HCT116 (cell line): ENCODE results near the gene TEDDM1. TPM values are rescaled to one million over a fixed set of nuclear protein-coding genes. Genes with fewer than 3 reads are reported as not detected.

ENCODE experiments used
- ATAC-seq: fragments of 200-7000 bp; cut with Tn5 transposase; 2 replicates; pipeline ENCODE4 v1.9.1; 2020; ENCODE audit warnings: mild to moderate bottlenecking, moderate library complexity
- BruUV-seq: library from RNA; stranded (reverse); fragments of 400-500 nt; replicated peaks from 2 replicates; lab custom pipeline; 2021; lab: Mats Ljungman, UMichigan
- CTCF ChIA-PET: fragments of 300-600 bp; sonication (Branson Sonifier 250); formaldehyde crosslinking; loops from one replicate; lab custom pipeline; 2021; ENCODE audit warnings: antibody characterized with exemption; lab: Charles Lee
- POLR2A ChIA-PET: fragments of 300-600, 350-600 bp; sonication (Branson Sonifier 250); formaldehyde crosslinking; loops from one replicate; lab custom pipeline; 2021; ENCODE audit warnings: antibody characterized with exemption; lab: Charles Lee
- RAD21 ChIA-PET, 2 experiments: fragments of 300-600 bp; sonication (Branson Sonifier 250); formaldehyde crosslinking; loops; one replicate each; lab custom pipeline; 2023; ENCODE audit warnings: low total read pairs in 2 of 2; ENCODE audit not compliant: uncharacterized antibody in 2 of 2, unreplicated experiment in 2 of 2, low non-redundant PET in 1 of 2; lab: Charles Lee
- DNase-seq: peaks from one replicate; pipeline ENCODE4 v3.0.0-alpha.2; 2010; ENCODE audit warnings: low read depth, low spot score
- H2AFZ ChIP-seq: fragments of 200-600 bp; shearing (Covaris generic), sonication (generic); 2 replicates; pipeline ENCODE4 v1.6.1; 2017; ENCODE audit warnings: low read depth, mixed run types, mixed read lengths, antibody characterized with exemption, low read length; ENCODE audit not compliant: poor library complexity, severe bottlenecking
- H3K27ac ChIP-seq: 2 replicates; pipeline ENCODE4 v1.5.1; 2012; ENCODE audit warnings: low read depth, low read length
- H3K27me3 ChIP-seq: fragments of 200-600 bp; sonication (generic); 2 replicates; pipeline ENCODE4 v1.6.1; 2016; ENCODE audit warnings: mixed run types, low read length, mixed read lengths; ENCODE audit not compliant: insufficient read depth
- H3K36me3 ChIP-seq, 2 experiments: fragments of 200-500 bp in 1 of 2; fragments of 200-600 bp in 1 of 2; sonication (Bioruptor generic) in 1 of 2; sonication (generic) in 1 of 2; 2 replicates each; pipeline versions ENCODE4 v1.5.1 to v1.6.1; 2014 to 2016; ENCODE audit warnings: low read length in 2 of 2, inconsistent platforms in 1 of 2, mixed read lengths in 1 of 2, mixed run types in 1 of 2; ENCODE audit not compliant: insufficient read depth in 2 of 2, control insufficient read depth in 1 of 2
- H3K4me1 ChIP-seq, 2 experiments: fragments of 200-600 bp in 1 of 2; sonication (generic) in 1 of 2; 2 replicates each; pipeline versions ENCODE4 v1.5.1 to v1.6.1; 2012 to 2017; ENCODE audit warnings: low read length in 2 of 2, inconsistent platforms in 1 of 2, mild to moderate bottlenecking in 1 of 2, mixed read lengths in 1 of 2, mixed run types in 1 of 2, moderate library complexity in 1 of 2; ENCODE audit not compliant: insufficient read depth in 2 of 2, control insufficient read depth in 1 of 2
- H3K4me2 ChIP-seq: fragments of 200-600 bp; sonication (generic); 2 replicates; pipeline ENCODE4 v1.6.1; 2017; ENCODE audit warnings: mixed run types, low read length, mixed read lengths
- H3K4me3 ChIP-seq, 2 experiments: fragments of 200-600 bp in 1 of 2; sonication (generic) in 1 of 2; replicated peaks in 1 of 2; 2 replicates each; pipeline ENCODE4 v1.5.1; 2011 to 2016; ENCODE audit warnings: low read length in 2 of 2, control low read depth in 1 of 2, low read depth in 1 of 2, mild to moderate bottlenecking in 1 of 2, mixed read lengths in 1 of 2, mixed run types in 1 of 2
- H3K79me2 ChIP-seq: fragments of 200-600 bp; sonication (generic); 2 replicates; pipeline ENCODE4 v1.6.1; 2017; ENCODE audit warnings: mild to moderate bottlenecking, mixed run types, low read length, moderate library complexity, mixed read lengths; ENCODE audit not compliant: insufficient read depth
- H3K9ac ChIP-seq: fragments of 200-600 bp; sonication (generic); 2 replicates; pipeline ENCODE4 v1.6.1; 2016; ENCODE audit warnings: low read length, mixed read lengths
- H3K9me2 ChIP-seq: fragments of 200-600 bp; sonication (generic), shearing (Covaris generic); 2 replicates; pipeline ENCODE4 v1.6.1; 2017; ENCODE audit warnings: mixed run types, mild to moderate bottlenecking, moderate library complexity; ENCODE audit not compliant: insufficient read depth
- H3K9me3 ChIP-seq, 2 experiments: fragments of 200-500 bp in 1 of 2; fragments of 200-600 bp in 1 of 2; sonication (Bioruptor generic) in 1 of 2; sonication (generic) in 1 of 2; 2 replicates each; pipeline ENCODE4 v1.6.1; 2014 to 2017; ENCODE audit warnings: low read length in 2 of 2, mixed read lengths in 2 of 2, inconsistent platforms in 1 of 2, low read depth in 1 of 2, mild to moderate bottlenecking in 1 of 2, mixed run types in 1 of 2, moderate library complexity in 1 of 2; ENCODE audit not compliant: control insufficient read depth in 1 of 2, insufficient read depth in 1 of 2
- H4K20me1 ChIP-seq: fragments of 200-600 bp; sonication (generic), shearing (Covaris generic); 2 replicates; pipeline ENCODE4 v1.6.1; 2017; ENCODE audit warnings: mixed run types, mild to moderate bottlenecking, moderate library complexity; ENCODE audit not compliant: insufficient read depth
- CEBPB ChIP-seq: IDR thresholded peaks from 2 replicates; pipeline ENCODE4 v1.6.1; 2012; ENCODE audit warnings: low read depth
- CTCF ChIP-seq, 3 experiments: fragments of 200-600 bp in 1 of 3; sonication (generic) in 1 of 3; IDR thresholded peaks in 2 of 3; conservative IDR thresholded peaks in 1 of 3; 2 replicates each; pipeline ENCODE4 v1.5.1; 2012 to 2017; ENCODE audit warnings: low read depth in 2 of 3, low read length in 2 of 3, antibody characterized with exemption in 1 of 3, borderline replicate concordance in 1 of 3, control low read depth in 1 of 3, mild to moderate bottlenecking in 1 of 3, mixed read lengths in 1 of 3, mixed run types in 1 of 3, moderate library complexity in 1 of 3; ENCODE audit not compliant: insufficient read depth in 1 of 3
- EGR1 ChIP-seq: IDR thresholded peaks from 2 replicates; pipeline ENCODE4 v1.6.1; 2012; ENCODE audit warnings: low read depth
- ELF1 ChIP-seq: IDR thresholded peaks from 2 replicates; pipeline ENCODE4 v1.6.1; 2012; ENCODE audit warnings: low read depth, borderline replicate concordance
- EZH2 ChIP-seq: fragments of 200-600 bp; sonication (generic); IDR thresholded peaks from 2 replicates; pipeline ENCODE4 v1.6.1; 2017; ENCODE audit warnings: antibody characterized with exemption, mixed run types
- FOSL1 ChIP-seq: IDR thresholded peaks from 2 replicates; pipeline ENCODE4 v1.6.1; 2012; ENCODE audit warnings: low read depth
- JUND ChIP-seq: IDR thresholded peaks from 2 replicates; pipeline ENCODE4 v1.6.1; 2012
- POLR2A ChIP-seq: IDR thresholded peaks from 2 replicates; pipeline ENCODE4 v1.7.0; 2011; ENCODE audit warnings: borderline replicate concordance; ENCODE audit not compliant: insufficient read depth, insufficient read length; ENCODE audit errors: extremely low read depth
- POLR2AphosphoS5 ChIP-seq: IDR thresholded peaks from 2 replicates; pipeline ENCODE4 v1.6.1; 2011; ENCODE audit warnings: mild to moderate bottlenecking, low read depth, low read length, moderate library complexity
- RAD21 ChIP-seq: IDR thresholded peaks from 2 replicates; pipeline ENCODE4 v1.6.1; 2012; ENCODE audit warnings: low read depth, mild to moderate bottlenecking
- SIN3A ChIP-seq: IDR thresholded peaks from 2 replicates; pipeline ENCODE4 v1.6.1; 2012; ENCODE audit warnings: low read depth
- SP1 ChIP-seq: IDR thresholded peaks from 2 replicates; pipeline ENCODE4 v1.6.1; 2012; ENCODE audit warnings: low read depth
- TCF7L2 ChIP-seq: IDR thresholded peaks from 2 replicates; pipeline ENCODE4 v1.7.0; 2011; ENCODE audit warnings: borderline replicate concordance, inconsistent platforms; ENCODE audit not compliant: insufficient read depth, insufficient read length; ENCODE audit errors: extremely low read depth
- YY1 ChIP-seq: IDR thresholded peaks from 2 replicates; pipeline ENCODE4 v1.6.1; 2011; ENCODE audit warnings: low read length, low read depth, moderate library complexity, mild to moderate bottlenecking; ENCODE audit not compliant: insufficient replicate concordance; ENCODE audit errors: extremely low read depth
- ZBTB33 ChIP-seq: IDR thresholded peaks from 2 replicates; pipeline ENCODE4 v1.6.1; 2011; ENCODE audit warnings: mild to moderate bottlenecking, low read length, moderate library complexity; ENCODE audit not compliant: insufficient replicate concordance; ENCODE audit errors: extremely low read depth
- ZFX ChIP-seq: fragments of 450-650 bp; IDR thresholded peaks from 2 replicates; pipeline ENCODE4 v1.6.1; 2017
- ZNF274 ChIP-seq: fragments of 200-500 bp; sonication (Bioruptor generic); IDR thresholded peaks from 2 replicates; pipeline ENCODE4 v1.6.1; 2014; ENCODE audit warnings: mild to moderate bottlenecking, low read depth, low read length, inconsistent platforms
- intact Hi-C: fragments of 100-400 bp; cut with micrococcal nuclease; formaldehyde crosslinking; loops from 2 replicates; pipeline ENCODE4 v1.10.0; 2022
- total RNA-seq: library from RNA; stranded (reverse); gene quantifications from one replicate; pipeline ENCODE4 v1.2.1, GENCODE V29; 2021; ENCODE audit not compliant: unreplicated experiment
- TF ChIP-seq, protein P1 (sequence below): IDR thresholded peaks from 2 replicates; pipeline ENCODE4 v1.6.1; 2012; ENCODE audit warnings: low read depth
- TF ChIP-seq, protein P2 (sequence below): IDR thresholded peaks from 2 replicates; pipeline ENCODE4 v1.6.1; 2012
- TF ChIP-seq, protein P3 (sequence below): IDR thresholded peaks from 2 replicates; pipeline ENCODE4 v1.6.1; 2012

Gene TEDDM1
- total RNA-seq, 1 experiment from 2014 or later = not detected

GRCh38 chr1:182408435-182409075, 8.1 kb upstream of the TEDDM1 start:
- no peaks in the 10 kb centered on the region for H3K4me1 ChIP-seq
- no peaks in the 10 kb centered on the region for H3K79me2 ChIP-seq
- H3K27ac ChIP-seq = no peak overlapping the region
- RAD21 ChIA-PET = no interaction called here
- no peaks in the 10 kb centered on the region for H4K20me1 ChIP-seq
- no peak overlapping the region for H3K4me2 ChIP-seq
- CTCF ChIA-PET = interaction anchor here (1.4 kb wide), 1 partner anchor 12 kb away, joined by 6 read pairs; no protein-coding TSS in a partner anchor
- no peak overlapping the region for H3K4me3 ChIP-seq
- POLR2A ChIA-PET = interaction anchor here (3.0 kb wide), 1 partner anchor 17 kb away, joined by 15 read pairs; the partner anchor contains the start of gene GLUL
- no peak overlapping the region for H2AFZ ChIP-seq
- ATAC-seq = no peak
- BruUV-seq = no TSS peak
- H3K9me2 ChIP-seq = no peaks in the 10 kb centered on the region
- TF ChIP-seq YY1 = no peak
- no peak for TF ChIP-seq ZFX
- no peak for TF ChIP-seq SIN3A
- no peak for TF ChIP-seq RAD21
- TF ChIP-seq POLR2A = no peak
- TF ChIP-seq JUND = no peak
- no peak for TF ChIP-seq EZH2
- no peak for TF ChIP-seq POLR2AphosphoS5
- TF ChIP-seq FOSL1 = no peak
- TF ChIP-seq ELF1 = no peak
- no peak for TF ChIP-seq EGR1
- no peak for TF ChIP-seq ZBTB33
- no peak for TF ChIP-seq CTCF (IDR thresholded peaks at IDR 0.05 in 2 of 3, conservative IDR thresholded peaks at IDR 0.05 in 1 of 3; ENCODE audit: borderline replicate concordance in 1 of 3, insufficient read depth in 1 of 3, low read depth in 2 of 3, low read length in 2 of 3)
- TF ChIP-seq, protein P1, sequence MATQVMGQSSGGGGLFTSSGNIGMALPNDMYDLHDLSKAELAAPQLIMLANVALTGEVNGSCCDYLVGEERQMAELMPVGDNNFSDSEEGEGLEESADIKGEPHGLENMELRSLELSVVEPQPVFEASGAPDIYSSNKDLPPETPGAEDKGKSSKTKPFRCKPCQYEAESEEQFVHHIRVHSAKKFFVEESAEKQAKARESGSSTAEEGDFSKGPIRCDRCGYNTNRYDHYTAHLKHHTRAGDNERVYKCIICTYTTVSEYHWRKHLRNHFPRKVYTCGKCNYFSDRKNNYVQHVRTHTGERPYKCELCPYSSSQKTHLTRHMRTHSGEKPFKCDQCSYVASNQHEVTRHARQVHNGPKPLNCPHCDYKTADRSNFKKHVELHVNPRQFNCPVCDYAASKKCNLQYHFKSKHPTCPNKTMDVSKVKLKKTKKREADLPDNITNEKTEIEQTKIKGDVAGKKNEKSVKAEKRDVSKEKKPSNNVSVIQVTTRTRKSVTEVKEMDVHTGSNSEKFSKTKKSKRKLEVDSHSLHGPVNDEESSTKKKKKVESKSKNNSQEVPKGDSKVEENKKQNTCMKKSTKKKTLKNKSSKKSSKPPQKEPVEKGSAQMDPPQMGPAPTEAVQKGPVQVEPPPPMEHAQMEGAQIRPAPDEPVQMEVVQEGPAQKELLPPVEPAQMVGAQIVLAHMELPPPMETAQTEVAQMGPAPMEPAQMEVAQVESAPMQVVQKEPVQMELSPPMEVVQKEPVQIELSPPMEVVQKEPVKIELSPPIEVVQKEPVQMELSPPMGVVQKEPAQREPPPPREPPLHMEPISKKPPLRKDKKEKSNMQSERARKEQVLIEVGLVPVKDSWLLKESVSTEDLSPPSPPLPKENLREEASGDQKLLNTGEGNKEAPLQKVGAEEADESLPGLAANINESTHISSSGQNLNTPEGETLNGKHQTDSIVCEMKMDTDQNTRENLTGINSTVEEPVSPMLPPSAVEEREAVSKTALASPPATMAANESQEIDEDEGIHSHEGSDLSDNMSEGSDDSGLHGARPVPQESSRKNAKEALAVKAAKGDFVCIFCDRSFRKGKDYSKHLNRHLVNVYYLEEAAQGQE = no peak
- TF ChIP-seq SP1 = no peak
- TF ChIP-seq CEBPB = no peak
- no peak for TF ChIP-seq TCF7L2
- TF ChIP-seq, protein P2, sequence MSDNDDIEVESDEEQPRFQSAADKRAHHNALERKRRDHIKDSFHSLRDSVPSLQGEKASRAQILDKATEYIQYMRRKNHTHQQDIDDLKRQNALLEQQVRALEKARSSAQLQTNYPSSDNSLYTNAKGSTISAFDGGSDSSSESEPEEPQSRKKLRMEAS = no peak
- TF ChIP-seq, protein P3, sequence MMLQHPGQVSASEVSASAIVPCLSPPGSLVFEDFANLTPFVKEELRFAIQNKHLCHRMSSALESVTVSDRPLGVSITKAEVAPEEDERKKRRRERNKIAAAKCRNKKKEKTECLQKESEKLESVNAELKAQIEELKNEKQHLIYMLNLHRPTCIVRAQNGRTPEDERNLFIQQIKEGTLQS = no peak
- no peak for TF ChIP-seq ZNF274
- intact Hi-C loops = no loop called here
- no peak overlapping the region for H3K9ac ChIP-seq
- no peaks in the 10 kb centered on the region for H3K9me3 ChIP-seq
- no peaks in the 10 kb centered on the region for H3K36me3 ChIP-seq
- no peak for DNase-seq
- H3K27me3 ChIP-seq = no peaks in the 10 kb centered on the region
